GM23338 (cell line): Measurements from ENCODE around the gene SOX13. TPM values are rescaled to one million over a fixed set of nuclear protein-coding genes. Genes with fewer than 3 reads are reported as not detected.
A peak's percentile ranks its signal among the peaks of the same experiment; 100 is the strongest.

Source experiments
- ATAC-seq: fragments of 200-7000 bp; cut with Tn5 transposase; 3 replicates; pipeline ENCODE4 v1.9.1; 2020
- DNase-seq: peaks from one replicate; pipeline ENCODE4 v3.0.0-alpha.2; 2015; ENCODE audit warnings: low spot score
- H2AFZ ChIP-seq: fragments of 200-600 bp; sonication (generic); 2 replicates; pipeline ENCODE4 v1.8.0; 2016; ENCODE audit warnings: antibody characterized with exemption, mild to moderate bottlenecking, moderate library complexity
- H3F3A ChIP-seq: fragments of 200-600 bp; sonication (generic); replicated peaks from 2 replicates; pipeline ENCODE4 v1.8.0; 2017; ENCODE audit warnings: antibody characterized with exemption, mixed run types, low read depth
- H3K27ac ChIP-seq: fragments of 200-600 bp; sonication (generic); 2 replicates; pipeline ENCODE4 v1.6.1; 2016; ENCODE audit warnings: low read depth
- H3K27me3 ChIP-seq: fragments of 200-600 bp; sonication (generic); 2 replicates; pipeline ENCODE4 v1.8.0; 2016; ENCODE audit warnings: mild to moderate bottlenecking, mixed run types, moderate library complexity; ENCODE audit not compliant: insufficient read depth
- H3K36me3 ChIP-seq: fragments of 200-600 bp; sonication (generic); 2 replicates; pipeline ENCODE4 v1.8.0; 2016; ENCODE audit warnings: mild to moderate bottlenecking; ENCODE audit not compliant: insufficient read depth
- H3K4me1 ChIP-seq: fragments of 200-600 bp; sonication (generic); 2 replicates; pipeline ENCODE4 v1.8.0; 2016; ENCODE audit warnings: mild to moderate bottlenecking, moderate library complexity; ENCODE audit not compliant: insufficient read depth
- H3K4me2 ChIP-seq: fragments of 200-600 bp; sonication (generic); 2 replicates; pipeline ENCODE4 v1.7.1; 2017; ENCODE audit warnings: mixed run types
- H3K4me3 ChIP-seq: fragments of 200-600 bp; sonication (generic); 2 replicates; pipeline ENCODE4 v1.6.1; 2016; ENCODE audit warnings: mixed run types
- H3K79me2 ChIP-seq: fragments of 200-600 bp; sonication (generic); replicated peaks from 2 replicates; pipeline ENCODE4 v1.8.0; 2017; ENCODE audit warnings: mild to moderate bottlenecking; ENCODE audit not compliant: insufficient read depth
- H3K9me2 ChIP-seq: fragments of 200-600 bp; sonication (generic); 2 replicates; pipeline ENCODE4 v1.8.0; 2017; ENCODE audit not compliant: insufficient read depth
- H4K20me1 ChIP-seq: fragments of 200-600 bp; sonication (generic); replicated peaks from 2 replicates; pipeline ENCODE4 v1.8.0; 2017; ENCODE audit warnings: mild to moderate bottlenecking; ENCODE audit not compliant: insufficient read depth
- H3K27ac Mint-ChIP-seq: 2 replicates; pipeline ENCODE4 v1.8.0; 2020; ENCODE audit warnings: inconsistent platforms, mild to moderate bottlenecking, moderate library complexity, mixed read lengths
- H3K27me3 Mint-ChIP-seq: 3 replicates; pipeline ENCODE4 v1.8.0; 2022; ENCODE audit warnings: low read depth, mild to moderate bottlenecking, moderate library complexity, mixed read lengths, inconsistent platforms; ENCODE audit not compliant: insufficient read depth, poor library complexity
- H3K36me3 Mint-ChIP-seq: 3 replicates; pipeline ENCODE4 v1.8.0; 2021; ENCODE audit warnings: low read depth, mild to moderate bottlenecking, inconsistent platforms, moderate library complexity, mixed read lengths
- H3K4me1 Mint-ChIP-seq: 3 replicates; pipeline ENCODE4 v1.8.0; 2020; ENCODE audit warnings: mild to moderate bottlenecking, inconsistent platforms, mixed read lengths
- H3K4me3 Mint-ChIP-seq: 3 replicates; pipeline ENCODE4 v1.8.0; 2021; ENCODE audit warnings: moderate library complexity, mild to moderate bottlenecking, inconsistent platforms, mixed read lengths
- H3K9me3 Mint-ChIP-seq: 3 replicates; pipeline ENCODE4 v1.8.0; 2020; ENCODE audit warnings: moderate library complexity, mild to moderate bottlenecking, inconsistent platforms, mixed read lengths
- EZH2 ChIP-seq: fragments of 200-600 bp; sonication (generic); IDR thresholded peaks from one replicate; pipeline ENCODE4 v1.8.0; 2017; ENCODE audit warnings: antibody characterized with exemption, mild to moderate bottlenecking, low read depth; ENCODE audit not compliant: unreplicated experiment
- JUNB ChIP-seq: IDR thresholded peaks from one replicate; pipeline ENCODE4 v1.6.1; 2016; ENCODE audit warnings: antibody characterized with exemption; ENCODE audit not compliant: unreplicated experiment
- REST ChIP-seq: IDR thresholded peaks from one replicate; pipeline ENCODE4 v1.6.1; 2018; ENCODE audit warnings: antibody characterized with exemption; ENCODE audit not compliant: unreplicated experiment
- ZNF462 ChIP-seq: fragments of 250-450 bp; sonication (Bioruptor Pico); IDR thresholded peaks from 2 replicates; pipeline ENCODE4 v1.5.0; 2020; ENCODE audit warnings: mild to moderate bottlenecking, moderate library complexity
- polyA plus RNA-seq: library from polyadenylated mRNA; unstranded; fragments of >200 nt; fragmentation: Nextera tagmentation; extraction: Ambion mirVana; gene quantifications from 2 replicates; pipeline ENCODE4 v1.2.1, GENCODE V29; 2016
- total RNA-seq: library from RNA; depleted of rRNA; stranded (reverse); fragments of >200 nt; shearing (Covaris generic); gene quantifications from 2 replicates; pipeline ENCODE4 v1.2.3, GENCODE V29; 2014
- TF ChIP-seq, protein P1 (sequence below): IDR thresholded peaks from 2 replicates; pipeline ENCODE4 v1.6.1; 2016; ENCODE audit warnings: antibody characterized with exemption

SOX13 gene
- total and polyA plus RNA-seq, 2 experiments from 2014 or later = 28.6 to 123 TPM

DNA sequence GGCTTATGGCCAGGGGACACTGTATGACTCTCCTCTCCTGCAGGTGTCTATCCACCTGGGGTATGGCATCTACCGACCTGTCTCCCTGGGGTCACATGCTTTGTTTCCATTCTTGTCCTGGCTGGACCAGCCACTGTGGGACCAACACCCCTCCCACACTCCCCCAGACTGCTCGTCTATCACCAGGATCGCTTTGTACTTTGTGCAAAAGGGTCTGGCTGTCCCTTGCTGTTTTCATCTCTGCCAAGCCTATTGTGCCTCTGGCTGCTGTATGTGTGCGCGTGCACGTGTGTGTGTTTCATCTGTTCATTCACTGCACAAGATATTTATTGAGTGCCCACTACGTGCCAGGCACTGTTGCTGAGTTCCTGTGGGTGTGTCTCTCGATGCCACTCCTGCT, 53.5 kb downstream of the SOX13 start (continued):
- no peak for TF ChIP-seq ZNF462 (CRISPR knock-in tag)
- TF ChIP-seq REST = no peak

GRCh38 chr1:204126956-204127355, 54.0 kb downstream of the SOX13 start:
- Mint-ChIP-seq H3K27me3 (peaks cover 19% of the 10 kb centered on the region), H3K27ac (0 out of 2 replicates have a peak overlapping the region, but pooled peaks have one; percentile 17), H3K4me3 (no peak overlapping the region; the same call in 2 of the 3 replicates), H3K36me3 (peaks cover 60% of the 10 kb centered on the region), H3K9me3 (no peaks in the 10 kb centered on the region), H3K4me1 (peaks cover 54% of the 10 kb centered on the region)
- 0 out of 2 replicates have a peak overlapping the region, but pooled peaks have one; percentile 69 for H3K27ac ChIP-seq
- no peaks in the 10 kb centered on the region for H3K9me2 ChIP-seq
- H3K27me3 ChIP-seq = no peaks in the 10 kb centered on the region
- DNase-seq = no peak
- TF ChIP-seq, protein P1, sequence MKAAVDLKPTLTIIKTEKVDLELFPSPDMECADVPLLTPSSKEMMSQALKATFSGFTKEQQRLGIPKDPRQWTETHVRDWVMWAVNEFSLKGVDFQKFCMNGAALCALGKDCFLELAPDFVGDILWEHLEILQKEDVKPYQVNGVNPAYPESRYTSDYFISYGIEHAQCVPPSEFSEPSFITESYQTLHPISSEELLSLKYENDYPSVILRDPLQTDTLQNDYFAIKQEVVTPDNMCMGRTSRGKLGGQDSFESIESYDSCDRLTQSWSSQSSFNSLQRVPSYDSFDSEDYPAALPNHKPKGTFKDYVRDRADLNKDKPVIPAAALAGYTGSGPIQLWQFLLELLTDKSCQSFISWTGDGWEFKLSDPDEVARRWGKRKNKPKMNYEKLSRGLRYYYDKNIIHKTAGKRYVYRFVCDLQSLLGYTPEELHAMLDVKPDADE = no peak
- TF ChIP-seq EZH2 (no peak), JUNB (no peak)
- ATAC-seq = no peak
- 0 out of 2 replicates have a peak, but pooled peaks cover 25% of the 10 kb centered on the region for H3F3A ChIP-seq
- peaks cover 33% of the 10 kb centered on the region for H3K36me3 ChIP-seq
- H3K4me3 ChIP-seq = no peak overlapping the region
- H3K79me2 ChIP-seq = no peaks in the 10 kb centered on the region
- no peak overlapping the region for H3K4me2 ChIP-seq
- peaks cover 32% of the 10 kb centered on the region for H3K4me1 ChIP-seq
- no peak overlapping the region for H2AFZ ChIP-seq
- H4K20me1 ChIP-seq = peaks cover 20% of the 10 kb centered on the region
